Measurements from ENCODE around the gene CHMP4B.
A peak's percentile ranks its signal among the peaks of the same experiment; 100 is the strongest.

CHMP4B gene

DNA sequence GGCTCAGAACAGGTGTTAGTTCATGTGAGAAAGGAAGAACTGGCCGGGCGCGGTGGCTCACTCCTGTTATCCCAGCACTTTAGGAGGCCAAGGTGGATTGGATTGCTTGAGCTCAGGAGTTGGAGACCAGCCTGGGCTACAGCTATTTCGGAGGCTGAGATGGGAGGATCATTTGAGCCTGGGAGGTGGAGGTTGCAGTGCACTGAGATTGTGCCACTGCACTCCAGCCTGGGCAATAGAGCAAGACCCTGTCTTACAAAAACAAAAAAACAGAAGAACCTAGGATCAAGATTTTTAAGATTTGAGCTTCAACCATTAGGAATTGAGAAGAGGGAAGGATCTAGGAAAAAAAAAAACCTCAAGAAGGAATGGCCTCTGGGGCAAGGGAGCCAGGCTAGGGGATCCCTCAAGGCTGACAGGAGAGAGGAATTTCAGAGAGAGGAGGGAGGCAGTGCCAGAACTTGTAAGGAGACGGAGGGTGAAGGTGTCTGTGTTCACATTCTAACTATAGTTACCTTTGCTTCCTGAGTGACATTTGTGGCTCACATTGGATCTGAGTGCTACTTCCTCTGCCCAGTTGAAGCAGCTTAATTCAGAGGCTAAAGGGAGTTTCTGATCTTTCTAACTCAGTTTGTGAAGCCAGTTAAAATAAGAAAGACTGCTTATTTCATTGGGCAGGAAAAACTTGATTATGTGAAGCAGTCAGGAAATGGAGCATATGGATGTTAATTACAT is 26.1 kb downstream of the CHMP4B start:
- H3K79me2 ChIP-seq (ENCODE audit: control insufficient read depth, low read length), result peaks cover 89% of the 10 kb centered on the region
- H3K4me2 ChIP-seq (ENCODE audit: low read length), result peak overlapping the region; percentile 43
- no peaks in the 10 kb centered on the region for H3K36me3 ChIP-seq (ENCODE audit: control insufficient read depth, low read length)
- no peaks in the 10 kb centered on the region for H3K9me2 ChIP-seq (replicated peaks; ENCODE audit: control insufficient read depth, low read length)
- no peaks in the 10 kb centered on the region for H3K9me3 ChIP-seq (ENCODE audit: control insufficient read depth, insufficient read depth, low read length)
- H3K4me1 ChIP-seq (ENCODE audit: control insufficient read depth, low read length), result peaks cover 19% of the 10 kb centered on the region
- TF ChIP-seq EZH2phosphoT487 (IDR thresholded peaks at IDR 0.05; ENCODE audit: borderline replicate concordance, low read length), result no peak
- TF ChIP-seq, protein P1, sequence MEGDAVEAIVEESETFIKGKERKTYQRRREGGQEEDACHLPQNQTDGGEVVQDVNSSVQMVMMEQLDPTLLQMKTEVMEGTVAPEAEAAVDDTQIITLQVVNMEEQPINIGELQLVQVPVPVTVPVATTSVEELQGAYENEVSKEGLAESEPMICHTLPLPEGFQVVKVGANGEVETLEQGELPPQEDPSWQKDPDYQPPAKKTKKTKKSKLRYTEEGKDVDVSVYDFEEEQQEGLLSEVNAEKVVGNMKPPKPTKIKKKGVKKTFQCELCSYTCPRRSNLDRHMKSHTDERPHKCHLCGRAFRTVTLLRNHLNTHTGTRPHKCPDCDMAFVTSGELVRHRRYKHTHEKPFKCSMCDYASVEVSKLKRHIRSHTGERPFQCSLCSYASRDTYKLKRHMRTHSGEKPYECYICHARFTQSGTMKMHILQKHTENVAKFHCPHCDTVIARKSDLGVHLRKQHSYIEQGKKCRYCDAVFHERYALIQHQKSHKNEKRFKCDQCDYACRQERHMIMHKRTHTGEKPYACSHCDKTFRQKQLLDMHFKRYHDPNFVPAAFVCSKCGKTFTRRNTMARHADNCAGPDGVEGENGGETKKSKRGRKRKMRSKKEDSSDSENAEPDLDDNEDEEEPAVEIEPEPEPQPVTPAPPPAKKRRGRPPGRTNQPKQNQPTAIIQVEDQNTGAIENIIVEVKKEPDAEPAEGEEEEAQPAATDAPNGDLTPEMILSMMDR (IDR thresholded peaks at IDR 0.05; ENCODE audit: low read depth, low read length, poor library complexity, severe bottlenecking), result no peak
- H3K4me3 ChIP-seq (ENCODE audit: low read length), result no peak overlapping the region
- peaks cover 14% of the 10 kb centered on the region; the same call in 1 of the 2 replicates for H4K20me1 ChIP-seq (ENCODE audit: control insufficient read depth, insufficient read depth, low read depth, low read length)
- H3K27ac ChIP-seq (ENCODE audit: low read depth, low read length), result no peak overlapping the region
- H3K27me3 ChIP-seq (ENCODE audit: control insufficient read depth, low read length), result no peaks in the 10 kb centered on the region
- H3F3A ChIP-seq (ENCODE audit: control insufficient read depth, insufficient read depth), result no peaks in the 10 kb centered on the region

DNA sequence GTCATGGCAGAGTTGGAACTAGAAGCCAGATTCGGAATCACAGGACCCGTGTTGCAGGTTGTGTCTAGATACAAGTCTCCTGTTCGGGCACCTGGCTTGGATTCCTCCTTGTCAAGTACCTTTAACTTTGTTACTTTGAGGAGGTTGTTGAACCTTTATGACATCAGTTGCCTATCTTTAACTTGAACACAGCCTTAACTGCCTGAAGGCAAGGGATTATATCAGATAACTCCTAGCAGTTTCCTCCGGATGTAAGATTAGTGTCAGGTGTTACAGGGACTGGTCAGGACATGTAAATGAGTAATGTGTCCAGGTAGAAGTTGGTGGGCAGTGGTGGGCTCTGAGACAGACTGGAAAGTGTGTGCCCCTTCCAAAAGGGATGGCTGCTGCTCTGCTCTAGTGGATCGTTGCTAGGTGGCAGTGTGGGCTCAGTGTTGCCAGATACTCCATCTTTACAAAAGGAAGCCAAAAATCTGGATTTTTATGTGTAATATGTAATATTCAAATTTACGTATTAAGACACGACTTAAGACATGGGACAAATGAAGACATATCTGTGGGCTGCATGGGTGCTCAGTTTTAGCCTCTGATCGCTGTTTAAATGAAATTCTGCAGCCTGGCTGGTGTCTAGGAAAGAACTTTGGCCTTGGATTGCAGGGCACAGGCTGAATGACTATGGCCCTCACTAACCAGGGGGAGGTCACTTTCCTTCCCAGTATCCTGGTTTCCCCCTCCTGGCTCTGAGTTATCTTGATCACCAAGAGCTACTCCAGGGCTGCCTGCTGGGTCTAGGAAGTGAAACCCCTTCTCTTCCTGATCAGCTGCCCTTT is 27.1 kb downstream of the CHMP4B start:
- TF ChIP-seq EZH2phosphoT487 (IDR thresholded peaks at IDR 0.05; ENCODE audit: borderline replicate concordance, low read length), result no peak
- TF ChIP-seq, protein P1 (IDR thresholded peaks at IDR 0.05; ENCODE audit: low read depth, low read length, poor library complexity, severe bottlenecking), result no peak
- Histone ChIP-seq H3K4me1 (ENCODE audit: control insufficient read depth, low read length) (peaks cover 23% of the 10 kb centered on the region), H3K4me2 (ENCODE audit: low read length) (peak overlapping the region; percentile 43; the same call in 1 of the 2 replicates), H3K36me3 (ENCODE audit: control insufficient read depth, low read length) (no peaks in the 10 kb centered on the region), H3K4me3 (ENCODE audit: low read length) (no peak overlapping the region), H3K9me2 (replicated peaks; ENCODE audit: control insufficient read depth, low read length) (no peaks in the 10 kb centered on the region), H3K9me3 (ENCODE audit: control insufficient read depth, insufficient read depth, low read length) (no peaks in the 10 kb centered on the region), H3F3A (ENCODE audit: control insufficient read depth, insufficient read depth) (no peaks in the 10 kb centered on the region), H3K27ac (ENCODE audit: low read depth, low read length) (no peak overlapping the region), H3K79me2 (ENCODE audit: control insufficient read depth, low read length) (peaks cover 92% of the 10 kb centered on the region), H4K20me1 (ENCODE audit: control insufficient read depth, insufficient read depth, low read depth, low read length) (peaks cover 14% of the 10 kb centered on the region; the same call in 1 of the 2 replicates), H3K27me3 (ENCODE audit: control insufficient read depth, low read length) (no peaks in the 10 kb centered on the region)

DNA sequence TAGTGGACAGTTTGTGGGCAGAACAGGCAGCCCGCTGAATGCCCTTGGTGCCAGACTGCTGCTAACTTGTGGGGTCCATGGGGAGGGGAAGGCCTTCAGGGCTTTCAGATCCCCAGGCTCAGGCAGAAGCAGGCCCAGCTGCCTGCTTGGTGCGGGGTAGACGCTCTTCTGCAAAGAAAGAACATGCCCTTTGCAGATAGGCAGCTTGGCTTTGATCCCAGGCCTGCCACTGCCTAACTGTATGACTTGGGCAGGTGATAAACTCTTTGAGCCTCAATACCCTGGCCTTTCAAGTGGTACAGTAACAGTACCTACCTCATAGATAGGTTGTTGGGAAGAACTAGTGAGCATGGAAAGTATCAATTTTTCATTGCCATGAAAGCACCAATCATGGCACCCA is 28.4 kb downstream of the CHMP4B start:
- no peaks in the 10 kb centered on the region for H3K9me3 ChIP-seq (ENCODE audit: control insufficient read depth, insufficient read depth, low read length)
- no peaks in the 10 kb centered on the region for H3K9me2 ChIP-seq (replicated peaks; ENCODE audit: control insufficient read depth, low read length)
- H3K27ac ChIP-seq (ENCODE audit: low read depth, low read length), result no peak overlapping the region
- peaks cover 98% of the 10 kb centered on the region for H3K79me2 ChIP-seq (ENCODE audit: control insufficient read depth, low read length)
- H3K4me2 ChIP-seq (ENCODE audit: low read length), result no peak overlapping the region
- H3K27me3 ChIP-seq (ENCODE audit: control insufficient read depth, low read length), result no peaks in the 10 kb centered on the region
- no peaks in the 10 kb centered on the region for H3F3A ChIP-seq (ENCODE audit: control insufficient read depth, insufficient read depth)
- TF ChIP-seq, protein P1 (IDR thresholded peaks at IDR 0.05; ENCODE audit: low read depth, low read length, poor library complexity, severe bottlenecking), result no peak
- no peak for TF ChIP-seq EZH2phosphoT487 (IDR thresholded peaks at IDR 0.05; ENCODE audit: borderline replicate concordance, low read length)
- H3K4me3 ChIP-seq (ENCODE audit: low read length), result no peak overlapping the region
- H3K4me1 ChIP-seq (ENCODE audit: control insufficient read depth, low read length), result peaks cover 27% of the 10 kb centered on the region
- H4K20me1 ChIP-seq (ENCODE audit: control insufficient read depth, insufficient read depth, low read depth, low read length), result peaks cover 14% of the 10 kb centered on the region; the same call in 1 of the 2 replicates
- no peaks in the 10 kb centered on the region for H3K36me3 ChIP-seq (ENCODE audit: control insufficient read depth, low read length)
